Dendritic cell treated with granulocyte-macrophage colony-stimulating factor and Interleukin-4, amounts not matched to agents 40 ng/mL and 50 ng/mL, for 4 days (primary cell): Measurements from ENCODE around the gene SPON1.
A peak's percentile ranks its signal among the peaks of the same experiment; 100 is the strongest.

Experiments used
- H3K27ac Mint-ChIP-seq: one replicate; pipeline ENCODE4 v1.8.0; 2022; ENCODE audit warnings: mild to moderate bottlenecking, mixed read lengths
- H3K27me3 Mint-ChIP-seq: one replicate; pipeline ENCODE4 v1.8.0; 2022; ENCODE audit warnings: mild to moderate bottlenecking, mixed read lengths
- H3K36me3 Mint-ChIP-seq: one replicate; pipeline ENCODE4 v1.8.0; 2022; ENCODE audit warnings: low read depth, mixed read lengths
- H3K4me1 Mint-ChIP-seq: one replicate; pipeline ENCODE4 v1.8.0; 2022; ENCODE audit warnings: low read depth, mixed read lengths
- H3K4me3 Mint-ChIP-seq: one replicate; pipeline ENCODE4 v1.8.0; 2022; ENCODE audit warnings: mild to moderate bottlenecking, moderate library complexity, mixed read lengths
- H3K9me3 Mint-ChIP-seq: one replicate; pipeline ENCODE4 v1.8.0; 2022; ENCODE audit warnings: mixed read lengths
- intact Hi-C: fragments of 100-400 bp; cut with micrococcal nuclease; formaldehyde crosslinking; loops from one replicate; pipeline ENCODE4 v1.15.0; 2022

The SPON1 gene

DNA sequence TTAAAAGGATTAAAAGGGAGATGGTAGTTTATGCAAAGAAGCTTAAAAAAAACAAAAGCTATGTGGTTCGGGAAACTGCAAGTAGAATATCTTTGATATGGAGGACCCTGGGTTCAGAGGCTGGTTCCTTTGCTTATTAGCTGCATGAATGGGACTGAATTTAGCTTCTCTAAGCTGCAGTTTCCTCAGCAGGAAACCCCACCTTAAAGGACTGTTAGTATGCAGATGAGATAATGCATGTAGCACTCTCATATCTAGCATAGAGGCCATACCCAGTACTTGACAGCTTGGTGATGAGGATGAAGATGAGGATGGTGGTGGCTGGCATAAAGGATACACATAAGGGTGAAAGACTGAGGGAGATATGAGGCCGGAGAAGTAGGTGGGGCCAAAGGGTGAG lies 261.9 kb downstream of the SPON1 start:
- H3K4me3 Mint-ChIP-seq: no peak overlapping the region
- H3K27me3 Mint-ChIP-seq: peaks cover 7% of the 10 kb centered on the region
- no peaks in the 10 kb centered on the region for H3K36me3 Mint-ChIP-seq
- intact Hi-C loops: no loop called here
- H3K4me1 Mint-ChIP-seq: peaks cover 7% of the 10 kb centered on the region
- H3K9me3 Mint-ChIP-seq: peaks cover 9% of the 10 kb centered on the region
- no peak overlapping the region for H3K27ac Mint-ChIP-seq

DNA sequence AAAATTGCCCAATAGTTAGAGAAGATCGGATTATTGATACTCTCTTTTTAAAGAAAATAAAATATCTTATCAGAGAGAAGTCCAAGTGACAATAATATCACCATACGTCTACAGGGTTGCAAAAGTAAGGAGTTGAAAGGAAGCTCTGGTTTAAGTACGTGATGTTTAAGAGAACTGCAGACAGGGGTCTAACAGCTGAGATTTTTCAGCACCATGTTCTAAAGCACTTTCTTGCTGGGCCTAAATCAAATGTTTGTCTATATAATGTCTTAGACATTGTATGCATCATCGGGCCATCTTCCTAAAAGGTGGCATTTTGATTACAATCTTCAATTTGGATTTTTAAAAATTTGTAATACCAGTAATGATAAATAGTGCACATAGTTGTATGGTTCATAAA lies 263.1 kb downstream of the SPON1 start:
- Mint-ChIP-seq H3K27ac (no peak overlapping the region), H3K4me1 (peaks cover 7% of the 10 kb centered on the region), H3K36me3 (no peaks in the 10 kb centered on the region), H3K27me3 (peaks cover 8% of the 10 kb centered on the region), H3K4me3 (no peak overlapping the region), H3K9me3 (peaks cover 9% of the 10 kb centered on the region)
- intact Hi-C loops: no loop called here

DNA sequence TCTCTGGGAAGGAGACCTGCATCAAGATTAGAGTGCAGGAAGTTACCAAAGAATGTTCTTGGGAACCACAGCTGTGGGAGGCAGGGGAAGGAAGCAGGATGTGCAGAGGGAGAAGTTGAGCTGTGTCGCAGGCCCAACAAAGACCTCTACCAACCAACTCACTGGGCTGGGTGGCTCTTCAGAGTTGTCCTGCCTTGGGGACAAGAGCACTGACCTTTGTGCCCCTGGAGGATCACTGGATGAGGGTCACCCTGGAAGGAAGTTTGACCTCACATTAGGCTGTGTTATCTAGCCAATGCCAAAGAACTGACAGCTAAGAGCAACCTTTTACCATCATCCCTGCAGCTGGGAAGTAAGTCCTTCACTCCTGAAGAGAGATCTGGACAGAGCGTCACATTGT lies 265.8 kb downstream of the SPON1 start:
- H3K27ac Mint-ChIP-seq: no peak overlapping the region

DNA sequence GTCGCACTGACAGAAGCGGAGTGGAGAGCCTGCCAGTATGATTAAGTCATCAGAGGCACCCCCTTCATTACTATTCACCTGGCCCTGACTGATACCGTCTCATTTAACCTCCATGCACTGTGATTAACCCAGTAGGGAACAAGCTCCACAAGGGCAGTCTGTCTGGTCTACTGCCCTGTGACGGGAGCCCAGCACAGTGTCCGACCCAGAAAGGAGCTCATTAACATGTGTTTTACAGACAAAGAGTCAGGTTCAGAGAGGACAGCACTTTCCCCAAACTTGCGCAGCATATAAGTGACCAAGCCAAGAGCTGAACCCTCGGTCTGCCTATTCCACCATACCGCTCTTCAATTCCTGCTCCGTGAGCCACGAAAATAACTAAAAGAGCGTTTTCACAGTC lies 266.9 kb downstream of the SPON1 start:
- Mint-ChIP-seq H3K36me3 (no peaks in the 10 kb centered on the region), H3K27me3 (peaks cover 20% of the 10 kb centered on the region), H3K27ac (no peak overlapping the region), H3K4me3 (no peak overlapping the region), H3K9me3 (peaks cover 9% of the 10 kb centered on the region), H3K4me1 (peaks cover 7% of the 10 kb centered on the region)
- intact Hi-C loops: no loop called here

More for the DNA sequence above, 265.8 kb downstream of the SPON1 start:
- Mint-ChIP-seq H3K9me3 (peaks cover 9% of the 10 kb centered on the region), H3K36me3 (no peaks in the 10 kb centered on the region), H3K4me1 (peaks cover 7% of the 10 kb centered on the region), H3K4me3 (no peak overlapping the region), H3K27me3 (peaks cover 17% of the 10 kb centered on the region)
- intact Hi-C loops: no loop called here

DNA sequence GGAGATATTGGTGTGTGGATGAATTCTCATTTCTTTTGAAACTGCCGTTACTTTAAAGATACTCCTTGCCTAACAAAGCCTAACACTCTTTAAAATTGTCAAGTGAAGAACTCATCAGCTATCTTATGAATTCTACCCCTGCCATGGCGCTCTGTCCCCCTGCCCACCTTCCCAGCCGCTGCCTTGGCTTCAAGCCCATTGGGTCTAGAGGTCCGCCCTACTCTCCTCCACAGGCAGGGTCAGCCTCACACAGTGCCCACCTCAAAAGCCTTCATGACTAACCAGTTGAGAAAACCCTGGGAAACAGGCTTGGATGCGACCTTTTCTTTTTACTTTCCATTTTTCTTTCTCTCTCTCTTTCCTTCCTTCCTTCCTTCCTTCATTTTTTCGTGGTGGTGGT lies 267.9 kb downstream of the SPON1 start:
- intact Hi-C loops: no loop called here
- H3K27me3 Mint-ChIP-seq: peaks cover 27% of the 10 kb centered on the region
- H3K4me1 Mint-ChIP-seq: peaks cover 7% of the 10 kb centered on the region
- H3K4me3 Mint-ChIP-seq: no peak overlapping the region
- no peaks in the 10 kb centered on the region for H3K36me3 Mint-ChIP-seq
- no peak overlapping the region for H3K27ac Mint-ChIP-seq
- H3K9me3 Mint-ChIP-seq: peaks cover 9% of the 10 kb centered on the region

DNA sequence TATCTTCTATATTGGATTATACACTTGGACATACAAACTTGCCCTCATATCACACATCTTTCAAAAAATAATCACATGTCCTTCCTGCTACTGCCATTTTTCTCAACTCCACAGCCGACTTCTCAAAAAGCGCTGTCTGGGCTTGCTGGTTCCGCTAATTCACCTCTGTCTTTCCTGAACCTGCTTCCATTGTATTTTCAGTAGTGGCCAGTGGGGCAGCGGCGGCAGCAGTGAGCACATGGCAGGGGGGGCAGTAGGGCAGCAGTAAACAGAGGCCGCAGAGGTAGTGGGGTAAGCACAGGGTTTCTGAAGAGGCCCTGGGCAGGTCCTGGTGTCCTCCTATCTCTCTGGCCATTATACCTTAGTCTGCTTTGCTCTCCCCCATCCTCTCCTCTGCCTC lies 270.1 kb downstream of the SPON1 start:
- Mint-ChIP-seq H3K4me1 (peaks cover 28% of the 10 kb centered on the region), H3K27ac (no peak overlapping the region), H3K36me3 (no peaks in the 10 kb centered on the region), H3K27me3 (peaks cover 40% of the 10 kb centered on the region), H3K9me3 (no peaks in the 10 kb centered on the region), H3K4me3 (no peak overlapping the region)
- intact Hi-C loops: no loop called here

DNA sequence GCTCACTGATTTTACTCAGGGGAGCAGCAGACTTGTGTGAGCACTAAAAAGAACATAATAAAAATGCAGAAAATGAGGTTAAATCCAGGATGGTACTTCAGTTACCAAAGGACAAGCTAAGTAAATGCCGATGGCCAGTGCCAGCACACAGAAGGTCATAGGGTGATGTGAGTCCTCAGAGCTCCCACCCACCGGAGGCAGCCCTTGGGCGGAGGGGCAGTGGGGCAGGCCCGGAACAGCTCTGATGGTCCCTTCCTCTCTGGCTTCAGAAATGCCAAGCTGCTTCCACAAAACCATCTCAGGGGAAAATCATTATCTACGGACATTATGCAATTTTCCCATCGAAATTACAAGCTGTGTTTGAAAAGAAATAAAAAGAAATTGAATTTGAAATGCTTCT lies 271.9 kb downstream of the SPON1 start:
- Mint-ChIP-seq H3K27me3 (peaks cover 40% of the 10 kb centered on the region), H3K27ac (no peak overlapping the region), H3K9me3 (no peaks in the 10 kb centered on the region), H3K4me1 (peaks cover 37% of the 10 kb centered on the region), H3K4me3 (no peak overlapping the region), H3K36me3 (no peaks in the 10 kb centered on the region)
- intact Hi-C loops: no loop called here

DNA sequence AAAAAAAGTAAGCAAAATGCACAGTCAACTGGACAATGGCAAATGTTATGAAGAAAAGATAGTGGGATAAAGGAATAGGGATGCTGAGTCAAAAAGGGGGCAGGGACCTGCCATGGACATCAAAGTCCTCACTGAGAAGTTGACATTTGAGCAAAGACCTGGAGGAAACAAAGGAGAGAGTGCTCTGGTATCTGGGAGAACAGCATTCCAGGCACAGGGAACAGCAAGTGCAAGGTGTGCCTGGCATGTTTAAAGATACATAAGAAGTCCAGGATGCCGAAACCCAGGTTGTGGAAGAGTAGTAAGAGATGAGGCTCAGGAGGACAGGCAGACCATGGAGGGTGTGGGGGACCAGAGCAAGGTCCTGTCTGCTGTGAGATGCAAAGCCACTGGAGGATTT lies 273.2 kb downstream of the SPON1 start:
- H3K9me3 Mint-ChIP-seq: no peaks in the 10 kb centered on the region
- no peak overlapping the region for H3K4me3 Mint-ChIP-seq
- H3K27me3 Mint-ChIP-seq: peaks cover 39% of the 10 kb centered on the region
- intact Hi-C loops: no loop called here
- no peaks in the 10 kb centered on the region for H3K36me3 Mint-ChIP-seq
- peaks cover 37% of the 10 kb centered on the region for H3K4me1 Mint-ChIP-seq
- peak overlapping the region; percentile 19 for H3K27ac Mint-ChIP-seq

DNA sequence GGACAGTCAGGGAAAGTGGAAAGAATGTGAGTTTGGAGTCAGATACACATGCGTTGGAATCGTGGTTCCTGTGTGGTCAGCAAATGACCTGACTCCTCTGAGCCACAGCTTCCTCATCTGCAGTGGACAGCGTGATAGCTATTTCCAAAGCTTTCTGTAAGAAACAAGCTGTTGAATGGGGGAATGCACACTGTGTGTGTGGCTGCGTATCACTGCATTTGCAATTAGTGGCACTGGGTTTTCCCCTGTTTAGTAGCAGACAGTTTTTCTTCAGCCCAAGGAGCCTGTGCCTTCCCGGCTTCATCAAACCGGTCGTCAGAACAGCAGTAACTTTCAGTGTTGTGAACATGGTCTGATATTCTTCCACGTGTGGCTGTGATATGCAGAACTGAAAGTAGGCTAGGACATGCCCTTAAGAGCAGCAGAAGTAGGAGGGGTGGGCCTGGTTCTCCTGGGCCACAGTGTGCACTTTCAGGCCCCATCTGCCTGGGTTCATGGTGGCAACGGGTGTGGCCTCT lies 275.0 kb downstream of the SPON1 start:
- Mint-ChIP-seq H3K4me1 (peaks cover 42% of the 10 kb centered on the region), H3K27me3 (peaks cover 37% of the 10 kb centered on the region), H3K27ac (peak overlapping the region; percentile 62), H3K36me3 (no peaks in the 10 kb centered on the region), H3K9me3 (no peaks in the 10 kb centered on the region), H3K4me3 (peak overlapping the region; percentile 51)
- intact Hi-C loops: no loop called here

DNA sequence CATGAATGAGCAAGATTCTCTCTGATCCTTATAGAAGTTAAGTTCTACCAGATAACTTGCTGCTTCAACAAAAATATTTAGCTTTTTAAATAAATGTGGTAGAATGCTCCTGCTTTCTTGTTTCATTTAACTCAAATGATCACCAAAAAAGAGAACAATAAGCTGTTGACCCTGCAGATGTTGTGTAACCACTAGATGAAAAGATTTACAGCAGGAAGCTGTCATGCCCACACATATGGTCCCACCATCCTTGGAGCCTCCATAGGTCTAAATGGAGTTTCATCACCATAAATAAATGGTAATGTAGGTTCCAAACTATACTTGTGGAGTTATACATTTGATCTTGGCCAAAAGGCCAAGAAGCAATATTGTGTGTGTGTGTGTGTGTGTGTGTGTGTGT lies 277.7 kb downstream of the SPON1 start:
- Mint-ChIP-seq H3K9me3 (no peaks in the 10 kb centered on the region), H3K27me3 (peaks cover 27% of the 10 kb centered on the region), H3K36me3 (no peaks in the 10 kb centered on the region), H3K4me1 (peaks cover 42% of the 10 kb centered on the region), H3K27ac (no peak overlapping the region), H3K4me3 (no peak overlapping the region)
- intact Hi-C loops: no loop called here

DNA sequence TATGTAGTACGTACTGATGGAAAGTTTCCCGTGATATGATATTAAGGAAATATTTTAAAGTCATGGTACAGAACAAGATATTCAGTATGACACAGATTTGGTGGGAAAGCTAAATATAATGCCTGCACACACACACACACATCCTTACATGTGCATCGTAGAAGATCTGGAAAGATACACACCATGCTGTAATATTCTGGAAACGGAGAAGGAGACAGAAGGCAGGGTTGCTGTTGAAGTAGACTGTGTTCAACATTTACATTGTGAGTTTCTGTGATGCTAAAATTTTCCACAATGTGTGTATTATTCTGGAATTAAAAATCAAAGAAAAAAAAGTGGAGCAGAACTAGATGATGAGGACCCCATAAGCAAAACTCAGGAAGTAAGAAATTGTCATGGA lies 278.4 kb downstream of the SPON1 start:
- Mint-ChIP-seq H3K36me3 (no peaks in the 10 kb centered on the region), H3K27me3 (peaks cover 20% of the 10 kb centered on the region), H3K9me3 (no peaks in the 10 kb centered on the region), H3K4me1 (peaks cover 37% of the 10 kb centered on the region), H3K27ac (peak overlapping the region; percentile 6), H3K4me3 (no peak overlapping the region)
- intact Hi-C loops: no loop called here

DNA sequence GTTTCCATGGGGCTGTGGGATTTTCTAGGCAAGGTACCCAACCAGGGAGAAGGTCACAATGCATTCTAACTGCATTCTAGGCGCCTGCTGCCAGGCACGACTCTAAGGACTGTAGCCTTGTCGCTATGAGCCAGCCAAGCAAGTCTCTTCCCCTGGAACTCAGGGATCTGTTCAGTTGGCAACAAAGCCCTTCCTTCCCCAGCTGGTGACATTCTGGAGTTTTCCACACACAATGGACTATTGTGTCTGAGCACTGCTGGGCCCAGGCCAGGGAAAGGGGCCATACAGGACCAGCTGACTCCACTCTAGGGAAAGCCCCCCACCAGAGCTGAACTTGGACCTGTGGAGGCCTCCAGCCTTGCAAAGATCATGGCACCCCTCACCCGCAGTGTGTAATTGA lies 279.7 kb downstream of the SPON1 start:
- Mint-ChIP-seq H3K27ac (no peak overlapping the region), H3K9me3 (no peaks in the 10 kb centered on the region), H3K36me3 (no peaks in the 10 kb centered on the region), H3K4me3 (no peak overlapping the region), H3K4me1 (peaks cover 25% of the 10 kb centered on the region), H3K27me3 (peaks cover 14% of the 10 kb centered on the region)
- intact Hi-C loops: no loop called here

DNA sequence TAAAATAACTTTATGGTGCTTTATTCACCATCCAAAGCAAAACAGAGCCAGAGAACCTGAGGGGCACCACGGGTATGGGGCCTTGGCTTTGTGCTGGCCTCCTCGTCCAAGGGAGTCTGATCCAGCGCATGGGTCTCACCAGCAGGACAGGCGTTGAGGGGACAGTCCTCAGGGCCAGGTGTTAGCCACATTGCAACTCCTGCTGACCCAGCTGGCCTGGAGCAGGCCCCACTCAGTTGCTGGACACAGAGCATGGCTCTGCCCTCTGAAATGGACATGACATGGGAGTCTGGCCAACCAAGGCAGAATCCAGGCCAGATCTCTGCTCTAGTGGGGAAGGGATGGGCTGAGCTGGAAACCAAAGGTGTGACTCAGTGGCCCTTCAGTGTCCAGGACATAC lies 280.2 kb downstream of the SPON1 start:
- no peak overlapping the region for H3K4me3 Mint-ChIP-seq
- no peaks in the 10 kb centered on the region for H3K9me3 Mint-ChIP-seq
- peaks cover 20% of the 10 kb centered on the region for H3K4me1 Mint-ChIP-seq
- H3K27ac Mint-ChIP-seq: no peak overlapping the region
- H3K27me3 Mint-ChIP-seq: peaks cover 19% of the 10 kb centered on the region
- no peaks in the 10 kb centered on the region for H3K36me3 Mint-ChIP-seq
- intact Hi-C loops: no loop called here

DNA sequence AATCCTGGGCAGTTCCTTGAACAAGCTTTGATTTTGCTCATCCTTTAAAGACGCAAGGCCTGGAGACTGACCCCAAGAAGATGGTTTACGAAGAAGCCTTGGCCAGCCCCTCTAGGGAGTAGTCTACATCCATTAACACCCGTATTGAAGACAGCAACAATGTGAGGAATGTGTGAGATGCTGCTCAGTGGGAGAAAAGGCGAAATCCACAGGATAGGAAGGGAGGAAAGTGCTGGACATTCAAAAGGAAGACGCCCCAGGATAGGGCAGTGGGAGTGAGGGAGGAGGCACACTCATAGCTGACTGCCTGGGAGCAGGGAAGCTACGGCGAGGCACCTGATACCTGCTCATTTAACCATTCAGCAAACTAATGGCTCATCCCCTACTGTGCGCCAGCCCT lies 282.4 kb downstream of the SPON1 start:
- Mint-ChIP-seq H3K27ac (no peak overlapping the region), H3K9me3 (no peaks in the 10 kb centered on the region), H3K4me3 (no peak overlapping the region), H3K27me3 (peaks cover 35% of the 10 kb centered on the region), H3K36me3 (no peaks in the 10 kb centered on the region), H3K4me1 (peaks cover 5% of the 10 kb centered on the region)
- intact Hi-C loops: no loop called here

DNA sequence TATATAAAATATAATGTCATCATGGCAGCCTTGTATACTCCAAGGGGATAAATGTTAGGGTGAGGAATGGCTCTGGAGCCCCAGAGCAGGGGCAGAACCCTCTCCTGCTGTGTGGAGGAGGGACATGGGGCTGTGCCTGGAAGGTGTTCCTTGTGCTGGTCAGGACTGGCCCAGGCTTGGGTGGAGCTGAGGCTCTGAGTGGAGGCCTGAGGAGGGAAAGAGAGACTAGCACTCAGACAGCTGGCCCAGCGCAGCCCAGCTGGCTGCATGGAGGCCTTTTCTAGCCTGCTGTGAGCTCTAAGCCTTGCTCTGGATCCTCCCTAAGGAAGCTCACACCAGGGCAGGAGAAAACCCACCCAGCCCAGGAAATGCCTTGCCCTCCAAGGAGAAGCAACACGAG lies 282.9 kb downstream of the SPON1 start:
- peaks cover 5% of the 10 kb centered on the region for H3K4me1 Mint-ChIP-seq
- H3K9me3 Mint-ChIP-seq: no peaks in the 10 kb centered on the region
- H3K4me3 Mint-ChIP-seq: no peak overlapping the region
- intact Hi-C loops: no loop called here
- H3K27ac Mint-ChIP-seq: no peak overlapping the region
- peaks cover 37% of the 10 kb centered on the region for H3K27me3 Mint-ChIP-seq
- no peaks in the 10 kb centered on the region for H3K36me3 Mint-ChIP-seq
